HG02840 (cell line): ENCODE measurements around the gene RALGPS1.

Source experiments
- ATAC-seq: cut with Tn5 transposase; IDR thresholded peaks from one replicate; pipeline ENCODE4 v1.9.1; 2021; ENCODE audit warnings: mild to moderate bottlenecking, moderate library complexity, moderate number of reproducible peaks; ENCODE audit not compliant: unreplicated experiment, low FRiP score

The RALGPS1 gene

GRCh38 chr9:127067603-127068220, 153.1 kb downstream of the RALGPS1 start:
- ATAC-seq, result no peak

GRCh38 chr9:127074561-127075548, 160.3 kb downstream of the RALGPS1 start:
- ATAC-seq, result no peak

- ATAC-seq, result no peak
These were observed 161.2 kb downstream of the RALGPS1 start for GRCh38 chr9:127075624-127076372.

GRCh38 chr9:127076860-127077643, 162.5 kb downstream of the RALGPS1 start:
- no peak for ATAC-seq

GRCh38 chr9:127077644-127077946, 163.0 kb downstream of the RALGPS1 start:
- no peak for ATAC-seq

- ATAC-seq, result no peak
These were observed 163.8 kb downstream of the RALGPS1 start for GRCh38 chr9:127078336-127078735.

GRCh38 chr9:127078988-127079387, 164.4 kb downstream of the RALGPS1 start:
- no peak for ATAC-seq

- ATAC-seq, result no peak
These were observed 165.0 kb downstream of the RALGPS1 start for GRCh38 chr9:127079446-127080140.

- no peak for ATAC-seq
These were observed 166.9 kb downstream of the RALGPS1 start for GRCh38 chr9:127081250-127082185.

- ATAC-seq, result no peak
These were observed 168.8 kb downstream of the RALGPS1 start for GRCh38 chr9:127083138-127083980.

GRCh38 chr9:127084076-127085039, 169.8 kb downstream of the RALGPS1 start:
- ATAC-seq, result no peak

GRCh38 chr9:127085186-127085585, 170.6 kb downstream of the RALGPS1 start:
- ATAC-seq, result no peak

- no peak for ATAC-seq
These were observed 172.2 kb downstream of the RALGPS1 start for GRCh38 chr9:127086771-127087170.

GRCh38 chr9:127087411-127087810, 172.8 kb downstream of the RALGPS1 start:
- no peak for ATAC-seq

GRCh38 chr9:127087836-127088235, 173.3 kb downstream of the RALGPS1 start:
- ATAC-seq, result no peak

- no peak for ATAC-seq
These were observed 174.4 kb downstream of the RALGPS1 start for GRCh38 chr9:127088724-127089615.
